ENCODE results near the gene DIPK1A.

DIPK1A gene

GRCh38 chr1:92961131-92961895 is at the start of gene DIPK1A:
Gene DIPK1A, minus strand, starts transcription at chr1:92961462. Its CDS starts 33 bp downstream, at chr1:92961429.
- DNase-seq (ENCODE audit: low read depth in 2 of 2) = peak; percentile 56 to 61

GRCh38 chr1:93007941-93008577 is 46.8 kb upstream of the DIPK1A start:
- DNase-seq (ENCODE audit: low read depth in 2 of 2) = no peak

GRCh38 chr1:93005252-93005598 is 44.0 kb upstream of the DIPK1A start:
- DNase-seq (ENCODE audit: low read depth in 2 of 2) = no peak

GRCh38 chr1:93004566-93005251 is 43.4 kb upstream of the DIPK1A start:
- DNase-seq (ENCODE audit: low read depth in 2 of 2) = no peak

- no peak for DNase-seq (ENCODE audit: low read depth in 2 of 2)
Measured at GRCh38 chr1:93003981-93004380, 42.7 kb upstream of the DIPK1A start.

GRCh38 chr1:93002781-93003180 is 41.5 kb upstream of the DIPK1A start:
- DNase-seq (ENCODE audit: low read depth in 2 of 2) = no peak

- no peak for DNase-seq (ENCODE audit: low read depth in 2 of 2)
Measured at GRCh38 chr1:93001893-93002292, 40.6 kb upstream of the DIPK1A start.

GRCh38 chr1:93000751-93001175 is 39.5 kb upstream of the DIPK1A start:
- no peak for DNase-seq (ENCODE audit: low read depth in 2 of 2)

GRCh38 chr1:93000291-93000690 is 39.0 kb upstream of the DIPK1A start:
- DNase-seq (ENCODE audit: low read depth in 2 of 2) = no peak

- DNase-seq (ENCODE audit: low read depth in 2 of 2) = no peak
Measured at GRCh38 chr1:92998821-92999220, 37.6 kb upstream of the DIPK1A start.

GRCh38 chr1:92995441-92996430 is 34.5 kb upstream of the DIPK1A start:
- no peak for DNase-seq (ENCODE audit: low read depth in 2 of 2)

- peak; percentile 29 to 69 for DNase-seq (ENCODE audit: low read depth in 2 of 2)
Measured at GRCh38 chr1:92994105-92994712, 32.9 kb upstream of the DIPK1A start.

GRCh38 chr1:92993581-92993980 is 32.3 kb upstream of the DIPK1A start:
- DNase-seq (ENCODE audit: low read depth in 2 of 2) = no peak

- no peak for DNase-seq (ENCODE audit: low read depth in 2 of 2)
Measured at GRCh38 chr1:92992877-92993276, 31.6 kb upstream of the DIPK1A start.

- DNase-seq (ENCODE audit: low read depth in 2 of 2) = no peak
Measured at GRCh38 chr1:92992054-92992453, 30.8 kb upstream of the DIPK1A start.

GRCh38 chr1:92990828-92991227 is 29.6 kb upstream of the DIPK1A start:
- DNase-seq (ENCODE audit: low read depth in 2 of 2) = no peak

GRCh38 chr1:92989936-92990583 is 28.8 kb upstream of the DIPK1A start:
- no peak for DNase-seq (ENCODE audit: low read depth in 2 of 2)

GRCh38 chr1:92989253-92989652 is 28.0 kb upstream of the DIPK1A start:
- no peak for DNase-seq (ENCODE audit: low read depth in 2 of 2)

- no peak for DNase-seq (ENCODE audit: low read depth in 2 of 2)
Measured at GRCh38 chr1:92987462-92987861, 26.2 kb upstream of the DIPK1A start.

GRCh38 chr1:92985101-92985500 is 23.8 kb upstream of the DIPK1A start:
- DNase-seq (ENCODE audit: low read depth in 2 of 2) = no peak

Measured in stimulated activated CD4-positive, alpha-beta T cell treated with anti-CD3 and anti-CD28 coated beads, Interleukin-4, amount 100 ng/mL, for 48 hours (primary cell).